HG03354 (cell line): ENCODE measurements around the gene DEPDC4.
A peak's percentile ranks its signal among the peaks of the same experiment; 100 is the strongest.

ENCODE experiments used
- ATAC-seq: cut with Tn5 transposase; IDR thresholded peaks from one replicate; pipeline ENCODE4 v1.9.1; 2021; ENCODE audit warnings: mild to moderate bottlenecking; ENCODE audit not compliant: unreplicated experiment, poor library complexity, severe bottlenecking

DEPDC4 gene

DNA sequence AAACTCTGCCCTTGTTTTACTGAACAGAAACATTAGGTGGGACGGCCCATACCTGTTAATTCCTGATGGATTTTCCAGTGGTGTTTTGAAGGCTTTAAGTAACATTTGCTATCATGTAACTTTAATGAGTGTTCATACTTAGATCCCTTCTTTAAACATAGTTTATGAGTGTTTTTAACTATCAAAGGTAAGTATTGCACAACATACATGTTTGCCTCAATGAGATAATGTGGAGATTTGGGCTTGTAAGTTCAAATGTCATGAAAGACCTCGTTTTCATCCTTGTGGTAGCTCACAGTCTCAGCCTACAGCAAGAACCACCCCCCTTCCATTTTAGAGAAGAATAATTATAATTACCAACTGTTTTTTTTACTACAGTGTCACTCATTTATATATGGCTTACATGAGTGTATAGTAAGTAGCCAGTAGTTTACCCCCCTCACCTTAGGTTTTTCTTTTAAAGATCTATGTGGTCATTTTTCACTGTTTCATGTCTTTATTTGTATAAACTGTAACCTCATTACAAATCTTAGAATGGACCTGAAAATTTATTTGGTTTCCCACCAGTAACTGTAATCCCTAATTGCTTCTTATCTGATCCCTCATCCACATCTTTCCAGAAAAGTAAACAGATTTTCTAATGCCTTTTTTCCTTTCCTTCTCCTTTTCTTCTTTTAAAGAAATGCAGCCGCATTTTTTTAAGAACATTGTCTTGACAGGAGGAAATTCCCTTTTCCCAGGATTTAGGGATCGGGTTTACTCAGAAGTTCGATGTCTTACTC, 47.4 kb downstream of the DEPDC4 start:
- ATAC-seq: no peak

DNA sequence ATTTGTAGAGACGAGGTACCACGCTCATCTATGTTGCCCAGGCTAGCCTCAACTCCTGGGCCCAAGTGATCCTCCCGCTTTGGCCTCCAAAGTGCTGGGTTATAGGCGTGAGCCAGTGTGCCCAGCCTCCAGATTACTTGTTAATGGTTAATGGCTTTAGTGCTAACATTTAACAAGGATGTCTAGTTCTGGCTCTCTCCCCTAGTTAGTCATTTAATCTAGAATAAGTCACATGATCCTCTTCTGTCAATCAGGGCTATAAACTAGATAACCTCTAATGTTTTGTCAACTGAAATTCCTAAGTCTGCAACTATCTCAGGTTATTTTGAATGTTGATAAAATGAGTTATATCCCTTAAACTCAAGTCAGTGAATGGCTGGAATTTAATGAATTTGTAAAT, 50.5 kb downstream of the DEPDC4 start:
- no peak for ATAC-seq

DNA sequence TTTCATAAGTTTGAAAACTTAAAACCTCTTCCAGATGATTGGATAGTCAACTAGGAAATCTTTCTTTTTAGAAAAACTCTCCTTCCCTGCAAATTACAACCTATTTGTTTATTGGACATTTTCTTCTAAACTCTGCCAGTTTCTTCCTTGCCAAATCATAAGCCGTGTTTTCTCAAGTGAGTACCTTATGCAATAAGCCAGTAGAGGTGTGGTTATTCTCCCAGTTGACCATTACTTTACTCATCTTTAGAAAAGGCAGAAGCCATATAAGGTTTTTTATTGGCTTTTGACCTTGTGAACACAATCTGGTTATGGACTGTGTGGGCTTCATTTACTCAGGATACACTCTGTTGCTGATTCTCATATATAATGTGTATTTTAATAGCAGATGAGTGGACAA, 51.7 kb downstream of the DEPDC4 start:
- no peak for ATAC-seq

DNA sequence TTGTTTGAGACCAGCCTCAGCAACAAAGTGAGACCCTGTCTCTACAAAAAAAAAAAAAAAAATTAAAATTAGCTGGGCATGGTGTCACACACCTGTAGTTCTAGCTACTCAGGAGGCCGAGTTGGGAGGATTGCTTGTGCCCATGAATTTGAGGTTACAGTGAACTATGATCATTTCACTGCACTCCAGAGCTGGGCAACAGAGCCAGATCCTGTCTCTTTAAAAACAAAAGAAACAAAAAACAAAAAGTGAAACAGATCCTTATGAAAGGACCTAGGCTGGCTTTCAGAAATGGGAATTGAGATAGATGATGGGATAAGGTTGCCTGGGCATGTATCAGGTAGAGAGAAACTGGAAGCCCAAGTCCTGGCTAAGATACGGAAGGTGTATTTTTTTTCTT, 52.4 kb downstream of the DEPDC4 start:
- no peak for ATAC-seq

DNA sequence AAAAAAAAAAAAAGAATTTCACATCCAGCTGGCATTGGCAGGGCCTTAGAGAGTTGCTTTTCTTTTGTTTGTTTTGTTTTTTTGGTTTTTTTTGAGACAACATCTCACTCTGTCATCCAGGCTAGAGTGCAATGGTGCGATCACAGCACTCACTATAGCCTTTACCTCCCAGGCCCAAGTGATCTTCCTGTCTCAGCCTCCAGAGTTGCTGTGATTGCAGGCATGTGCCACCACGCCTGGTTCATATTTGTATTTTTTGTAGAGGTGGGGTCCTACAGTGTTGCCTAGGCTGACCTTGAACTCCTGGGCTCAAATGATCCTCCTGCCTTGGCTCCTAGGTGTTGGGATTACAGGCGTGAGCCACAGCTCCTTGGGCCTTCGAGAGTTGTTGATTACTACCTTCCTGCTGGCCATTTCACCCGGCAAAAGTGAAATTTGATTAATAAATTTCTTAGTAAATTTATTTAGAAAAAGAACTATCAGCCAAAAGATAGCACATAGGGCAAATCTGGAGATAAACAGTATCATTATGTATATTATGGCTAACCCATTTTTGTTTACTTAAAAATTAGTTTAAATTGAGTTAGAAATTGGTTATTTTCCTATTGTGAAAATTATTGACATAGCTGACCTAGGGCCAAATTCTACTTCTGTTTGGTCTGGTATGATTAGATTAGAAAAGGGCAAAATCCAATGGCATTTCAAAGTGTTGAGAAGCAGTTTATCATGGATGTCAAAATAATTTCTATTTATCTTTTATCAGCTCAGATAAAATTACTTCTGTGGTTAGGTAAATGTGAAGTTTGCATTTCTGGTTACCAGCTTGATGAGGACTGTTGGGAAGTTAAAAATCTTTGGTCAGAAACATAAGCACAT, 53.6 kb downstream of the DEPDC4 start:
- no peak for ATAC-seq

DNA sequence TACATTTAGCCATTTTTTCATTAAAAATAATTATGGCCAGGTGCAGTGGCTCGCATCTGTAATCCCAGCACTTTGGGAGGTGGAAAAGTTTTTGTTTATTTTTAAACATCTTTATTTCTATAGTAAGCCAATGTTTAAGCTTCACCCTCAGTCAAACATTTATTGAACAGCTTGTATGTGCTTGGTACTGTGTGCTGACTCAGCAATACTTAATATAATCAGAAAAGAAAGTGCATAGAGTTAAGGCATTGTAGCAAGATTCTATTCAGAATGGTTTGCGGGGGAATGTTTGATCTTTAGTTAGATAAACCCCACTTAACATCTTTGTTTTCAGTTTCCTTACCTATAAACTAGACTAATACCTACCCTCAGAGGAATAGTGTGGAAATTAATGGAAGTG, 55.2 kb downstream of the DEPDC4 start:
- ATAC-seq: no peak

DNA sequence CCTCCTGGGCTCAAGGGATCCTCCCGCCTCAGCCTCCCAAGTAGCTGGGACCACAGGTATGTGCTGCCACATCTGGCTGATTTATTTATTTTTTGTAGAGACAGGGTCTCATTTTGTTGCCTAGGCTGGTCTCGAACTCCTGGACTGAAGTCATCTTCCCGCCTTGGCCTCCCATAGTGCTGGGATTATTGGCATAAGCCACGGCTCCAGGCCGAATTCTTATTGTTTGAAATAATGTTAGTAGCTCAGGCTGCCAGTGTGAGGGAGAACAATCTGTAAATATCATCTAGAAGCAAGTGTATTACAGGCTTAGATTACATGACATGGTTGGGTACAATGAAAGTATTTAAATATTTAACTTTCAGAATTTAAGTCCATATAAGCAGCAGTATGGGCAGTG, 58.0 kb downstream of the DEPDC4 start:
- ATAC-seq: no peak

DNA sequence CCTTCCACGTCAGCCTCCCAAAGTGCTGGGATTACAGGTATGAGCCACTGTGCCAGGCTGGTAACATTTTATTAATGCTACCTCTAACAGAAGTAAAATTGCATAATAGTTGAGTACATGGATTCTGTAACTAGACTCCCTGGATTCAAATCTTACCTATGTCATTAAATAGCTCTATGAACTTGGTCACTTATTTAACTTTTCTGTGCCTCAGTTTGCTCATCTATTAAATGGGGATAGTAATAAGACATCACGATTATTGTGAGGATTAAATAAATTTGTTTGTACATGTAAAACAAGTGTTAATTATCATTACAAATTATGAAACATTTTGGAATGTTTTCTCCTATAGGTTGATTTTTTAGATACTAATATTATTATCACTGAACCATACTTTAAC, 59.6 kb downstream of the DEPDC4 start:
- no peak for ATAC-seq

DNA sequence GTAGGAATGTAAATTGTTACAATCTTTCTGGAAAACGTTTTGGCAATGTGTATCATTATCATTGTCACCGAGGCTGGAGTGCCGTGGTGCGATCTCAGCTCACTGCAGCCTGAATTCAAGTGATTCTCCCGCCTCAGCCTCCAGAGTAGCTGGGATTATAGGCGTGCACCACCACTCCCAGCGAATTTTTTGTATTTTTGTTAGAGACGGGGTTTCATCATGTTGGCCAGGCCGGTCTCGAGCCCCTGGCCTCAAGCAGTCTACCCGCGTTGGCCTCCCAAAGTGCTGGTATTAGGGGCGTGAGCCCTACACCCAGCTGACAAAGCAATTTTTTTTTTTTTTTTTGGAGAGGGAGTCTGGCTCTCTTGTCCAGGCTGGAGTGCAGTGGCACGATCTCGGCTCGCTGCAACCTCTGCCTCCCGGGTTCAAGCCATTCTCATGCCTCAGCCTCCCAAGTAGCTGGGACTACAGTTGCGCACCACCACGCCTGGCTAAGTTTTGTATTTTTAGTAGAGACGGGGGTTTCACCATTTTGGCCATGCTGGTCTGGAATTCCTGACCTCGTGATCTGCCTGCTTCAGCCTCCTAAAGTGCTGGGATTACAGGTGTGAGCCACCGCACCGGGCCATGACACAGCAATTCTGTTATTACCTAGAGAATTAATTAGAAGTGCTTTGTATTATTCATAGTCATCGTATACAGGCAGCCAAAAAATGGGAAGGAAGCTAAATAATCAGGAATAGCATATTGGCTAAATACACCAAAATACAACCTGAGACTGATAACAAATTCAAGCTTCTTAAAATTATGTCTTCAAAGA, 65.1 kb downstream of the DEPDC4 start:
- ATAC-seq: no peak

DNA sequence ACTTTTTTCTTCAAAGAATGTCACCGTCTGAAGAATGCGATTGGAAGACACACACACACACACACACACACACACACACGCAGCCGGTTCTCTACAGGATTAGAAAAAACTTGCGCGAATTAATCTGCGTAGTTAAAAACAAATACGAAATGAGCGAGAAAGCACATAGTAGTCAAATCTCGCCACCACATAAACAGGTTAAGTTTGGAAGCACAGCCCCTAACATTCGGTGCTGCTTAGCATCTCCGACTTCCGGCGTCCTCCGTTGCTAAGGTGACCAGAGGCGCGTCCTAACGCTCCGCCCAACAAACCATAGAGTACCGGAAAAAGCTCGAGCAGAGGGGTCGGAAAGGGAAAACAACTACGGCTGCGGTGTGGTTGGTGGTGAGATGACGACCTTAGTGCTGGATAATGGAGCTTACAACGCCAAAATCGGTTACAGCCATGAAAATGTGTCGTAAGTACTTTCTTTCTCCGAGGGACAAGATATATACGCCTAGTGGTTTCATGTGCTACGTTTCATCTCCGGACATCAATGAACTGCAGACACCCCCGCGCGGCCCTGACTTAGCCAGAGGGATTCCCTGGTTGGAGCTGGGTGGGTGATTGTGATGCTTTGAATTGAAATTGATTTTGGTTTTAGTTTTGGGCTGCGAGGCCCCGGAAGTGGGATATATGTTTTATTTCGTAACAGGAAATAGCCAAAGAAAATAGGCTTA, 66.3 kb downstream of the DEPDC4 start, which contains the start of gene ACTR6:
Gene ACTR6, plus strand, starts transcription at position 353 of the 719 bp plus-strand sequence. Its CDS starts 37 bp downstream, at position 390.
- ATAC-seq: peak; percentile 90

DNA sequence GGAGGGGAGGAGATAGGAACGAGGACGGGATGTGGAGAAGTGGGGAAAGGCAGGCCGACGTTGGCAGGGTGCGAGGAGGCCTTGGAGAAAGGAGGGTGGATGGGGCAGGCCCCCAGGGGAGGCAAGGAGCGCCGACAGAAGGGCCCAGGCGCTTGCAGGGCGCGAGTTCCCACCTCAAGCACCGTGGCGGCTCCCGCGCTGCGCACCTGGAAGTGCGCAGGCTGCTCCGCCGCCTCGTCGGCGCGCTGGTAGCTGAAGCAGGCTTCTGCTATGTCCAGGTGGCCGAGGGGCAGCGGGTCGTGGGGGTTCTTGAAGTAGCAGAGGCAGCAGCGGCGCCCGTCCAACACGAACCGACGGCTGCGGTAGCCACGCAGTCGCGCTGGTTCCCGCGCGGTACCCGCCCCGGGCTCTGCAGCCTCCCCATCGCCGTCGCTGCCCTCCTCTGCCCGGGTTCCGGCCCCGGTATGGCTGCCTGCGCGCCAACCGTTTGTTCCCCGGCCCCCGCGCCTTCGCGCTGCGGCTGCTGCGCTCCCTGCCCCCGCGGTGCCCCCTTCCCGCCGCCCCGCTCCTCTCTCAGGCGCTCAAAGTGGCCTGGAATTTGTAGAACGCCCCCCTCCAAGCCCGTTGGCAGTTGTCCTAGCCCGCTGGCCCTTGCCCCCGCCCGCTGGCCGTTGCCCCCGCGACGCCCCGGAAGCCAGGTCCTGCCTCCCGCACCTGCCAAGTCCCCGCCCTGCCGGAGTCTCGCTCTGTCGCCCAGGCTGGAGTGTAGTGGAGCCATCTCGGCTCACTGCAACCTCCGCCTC, 67.3 kb downstream of the DEPDC4 start:
- ATAC-seq: peak; percentile 80

DNA sequence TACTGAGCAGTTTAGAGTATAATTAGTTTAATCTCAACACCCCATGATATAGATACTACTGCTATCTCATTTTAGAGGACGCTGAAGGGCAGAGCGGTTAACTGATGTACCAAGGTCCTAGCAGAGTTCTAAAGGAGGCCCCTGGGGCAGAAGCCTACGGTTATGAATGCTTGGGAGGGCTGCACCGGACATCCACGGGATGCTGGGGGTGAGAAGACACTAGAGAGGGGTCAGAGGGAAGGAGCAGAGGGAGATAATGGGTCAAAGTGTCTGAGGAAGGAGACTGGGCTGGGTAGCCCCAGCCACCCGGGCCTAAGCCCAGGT, 67.9 kb downstream of the DEPDC4 start:
- ATAC-seq: no peak

DNA sequence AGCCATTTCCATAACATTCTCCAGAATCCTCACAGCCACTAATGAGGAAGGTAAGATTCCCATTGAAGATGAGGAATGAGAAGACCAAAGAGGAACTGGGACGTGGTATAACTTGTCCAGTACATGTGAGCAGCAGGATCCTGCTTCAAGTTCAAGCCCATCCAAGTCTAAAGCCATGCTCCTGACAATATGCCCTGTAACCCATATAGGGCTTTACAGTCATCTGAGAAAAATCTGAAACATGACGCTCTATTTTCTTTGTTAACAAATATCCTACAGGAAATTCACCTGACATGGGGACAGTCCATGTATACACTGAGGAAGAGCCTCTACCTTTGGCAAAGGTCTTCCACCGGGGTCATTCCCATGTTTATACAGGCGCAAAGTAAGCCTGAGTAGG, 69.4 kb downstream of the DEPDC4 start:
- ATAC-seq: no peak

DNA sequence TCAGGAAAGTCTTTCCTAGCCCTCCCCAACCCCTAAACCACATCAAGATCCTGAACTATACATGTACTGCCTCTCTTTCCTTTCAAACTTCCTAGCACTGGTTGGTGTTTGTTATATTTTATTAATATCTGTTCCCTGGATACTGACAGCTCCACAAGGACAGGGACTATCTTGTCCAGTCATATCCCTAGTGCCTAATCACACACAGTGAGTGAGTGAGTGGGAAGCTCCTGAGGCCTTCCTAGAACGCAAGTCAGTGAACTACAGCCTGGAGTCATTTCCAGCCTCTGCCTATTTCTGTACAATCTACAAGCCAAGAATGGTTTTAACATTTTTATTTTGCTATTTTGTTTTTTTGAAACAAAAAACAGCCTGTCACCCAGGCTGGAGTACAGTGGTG, 73.8 kb downstream of the DEPDC4 start:
- ATAC-seq: no peak
